ENCODE results near the gene EXOC4.

Gene EXOC4

DNA sequence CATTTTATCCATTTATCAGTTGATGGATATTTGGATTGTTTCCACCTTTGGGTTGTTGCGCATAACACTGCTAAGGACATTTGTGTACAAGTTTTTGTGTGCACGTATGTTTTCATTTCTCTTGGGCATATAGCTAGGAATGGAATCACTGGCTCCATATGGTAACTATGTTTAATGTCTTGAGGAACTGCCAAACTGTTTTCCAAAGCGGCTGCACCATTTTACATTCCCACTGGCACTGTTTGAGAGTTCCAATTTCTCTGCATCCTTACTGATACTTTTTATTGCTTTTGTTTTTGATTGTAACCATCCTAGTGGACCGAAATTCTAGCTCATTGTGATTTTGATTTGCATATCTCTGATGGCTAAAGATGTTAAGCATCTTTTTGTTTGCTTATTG lies 118.7 kb downstream of the EXOC4 start:
- no peak for DNase-seq

DNA sequence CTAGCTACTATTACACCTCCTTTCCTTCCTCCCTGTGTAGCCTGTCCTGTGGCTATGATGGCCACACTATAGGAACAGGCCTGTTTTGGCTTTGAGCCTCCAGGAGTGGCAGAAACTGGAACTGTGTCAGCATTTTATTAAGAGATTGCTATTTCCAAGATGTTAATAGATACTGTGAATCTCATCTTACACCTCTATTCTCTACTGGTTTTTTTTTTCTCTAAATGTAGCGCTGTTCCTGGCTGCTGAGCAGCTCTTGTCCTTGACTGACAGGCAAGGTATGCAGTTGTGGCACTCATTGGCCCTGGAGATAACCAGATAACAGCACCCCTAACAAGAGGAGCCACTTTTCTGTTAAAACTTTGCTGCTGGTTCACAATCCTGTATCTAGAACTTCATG lies 119.5 kb downstream of the EXOC4 start:
- no peak for DNase-seq

GRCh38 chr7:133376514-133376913 lies 123.6 kb downstream of the EXOC4 start:
- DNase-seq: no peak

GRCh38 chr7:133381965-133382364 lies 129.1 kb downstream of the EXOC4 start:
- no peak for DNase-seq

DNA sequence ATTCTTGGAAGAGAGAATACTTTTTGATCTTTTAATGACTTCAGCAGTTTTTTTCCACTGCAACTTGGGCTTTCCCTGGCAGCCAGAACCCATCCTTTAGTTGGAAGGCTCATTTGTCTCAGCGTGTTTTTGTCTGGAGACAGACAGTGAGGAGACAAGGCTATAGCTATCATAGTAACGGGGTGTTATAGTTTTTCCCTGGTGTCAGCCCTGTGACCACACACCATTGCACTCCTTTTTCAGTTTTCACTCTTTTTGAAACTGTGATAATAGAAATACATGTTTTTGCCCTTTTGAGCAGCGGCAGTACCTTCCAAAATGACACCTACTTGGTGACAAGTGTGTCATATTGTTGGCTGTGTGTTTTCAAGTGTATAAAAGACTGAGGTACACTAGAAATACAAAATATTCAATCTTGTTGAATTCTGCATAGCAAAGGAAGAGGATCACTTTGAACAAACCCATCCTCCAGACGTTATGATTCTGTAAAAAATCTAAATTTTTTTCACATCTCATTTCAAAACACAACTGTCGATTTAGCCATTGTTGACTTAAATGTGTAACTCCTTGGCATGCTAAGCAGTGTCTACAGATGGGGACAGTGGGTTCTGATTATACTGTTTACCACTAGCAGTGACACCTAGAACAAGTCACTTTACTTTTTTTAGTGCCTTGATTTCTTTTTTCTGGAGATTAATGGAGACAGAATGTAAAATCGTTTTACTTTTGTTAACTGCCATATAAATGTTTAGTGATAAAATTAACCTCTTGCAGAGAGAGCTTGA lies 130.1 kb downstream of the EXOC4 start:
- DNase-seq: no peak

DNA sequence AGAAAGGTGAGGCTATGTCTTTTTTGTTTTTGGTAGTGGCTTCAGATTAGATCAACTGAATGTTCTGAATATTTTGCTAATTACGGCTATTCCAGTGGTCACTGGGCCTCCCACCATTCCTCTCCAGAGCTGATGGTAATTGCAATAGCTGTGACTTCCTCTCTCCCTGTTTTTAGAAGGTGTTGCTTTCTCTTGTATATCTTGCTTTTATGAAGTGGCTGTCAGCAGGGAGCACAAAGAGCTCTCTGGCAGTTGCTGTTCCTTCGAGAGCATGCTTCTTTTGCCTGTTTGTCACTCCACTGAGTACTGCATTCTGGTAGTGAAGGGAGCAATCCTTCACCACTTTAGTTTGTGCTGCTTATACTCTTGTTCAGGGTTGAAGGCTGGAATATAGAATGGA lies 133.3 kb downstream of the EXOC4 start:
- no peak for DNase-seq

GRCh38 chr7:133389727-133390126 lies 136.8 kb downstream of the EXOC4 start:
- no peak for DNase-seq

DNA sequence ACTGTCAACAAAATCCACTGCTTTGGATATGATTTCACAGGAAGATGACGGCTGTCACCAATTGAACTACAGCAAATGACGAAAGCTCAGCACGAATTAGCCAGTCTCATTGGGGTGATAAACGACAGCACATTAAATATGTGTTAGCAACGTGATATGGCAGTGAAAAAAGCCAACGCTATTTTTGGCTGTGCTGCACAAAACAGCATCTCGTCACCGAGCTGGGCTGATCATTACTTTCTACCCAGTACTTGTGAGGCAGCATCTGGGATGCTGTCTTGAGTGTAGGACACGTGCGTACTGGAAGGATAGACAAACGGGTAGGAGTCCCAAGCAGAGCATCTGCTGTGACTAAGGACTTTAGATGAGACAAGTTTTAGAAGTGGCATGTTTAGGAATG lies 138.3 kb downstream of the EXOC4 start:
- no peak for DNase-seq

- no peak for DNase-seq
Observed at GRCh38 chr7:133394369-133394768, 141.5 kb downstream of the EXOC4 start.

DNA sequence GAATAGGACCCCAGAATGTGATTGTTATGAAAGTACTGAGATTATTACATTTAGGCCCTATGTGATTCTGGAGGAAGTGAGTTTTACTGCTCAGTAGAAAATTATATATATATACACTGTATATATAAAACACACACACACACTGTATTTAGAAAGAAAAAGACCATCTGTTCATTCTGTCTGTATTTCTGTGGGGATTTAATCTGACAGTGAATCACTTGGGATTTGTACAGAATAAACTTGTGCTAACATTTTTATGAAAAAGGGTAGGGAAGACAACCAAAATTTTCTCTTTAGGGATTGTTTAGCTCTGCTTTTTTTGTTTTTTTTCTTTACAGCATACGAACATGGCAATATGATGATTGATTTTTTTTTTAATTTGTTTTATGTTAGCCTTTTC lies 142.7 kb downstream of the EXOC4 start:
- DNase-seq: no peak

DNA sequence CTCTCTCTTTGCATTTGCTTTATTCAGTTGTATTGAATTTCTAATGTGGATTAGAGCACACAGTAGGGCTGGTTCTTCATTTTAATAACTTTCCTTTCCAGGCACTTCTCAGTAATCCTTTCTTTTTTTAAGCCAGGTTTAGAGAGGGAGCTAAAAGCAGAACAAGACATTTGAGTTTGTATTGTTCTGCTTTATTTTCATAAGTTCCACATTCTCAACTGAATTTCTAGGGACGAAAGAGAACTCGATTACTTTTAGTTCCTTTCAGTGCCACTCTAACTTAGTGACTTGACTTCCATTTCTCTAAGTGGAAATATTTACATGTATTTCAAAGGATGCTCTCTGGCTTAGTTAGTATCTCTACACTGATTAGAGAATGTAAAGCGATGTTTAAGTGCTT lies 145.6 kb downstream of the EXOC4 start:
- DNase-seq: no peak

DNA sequence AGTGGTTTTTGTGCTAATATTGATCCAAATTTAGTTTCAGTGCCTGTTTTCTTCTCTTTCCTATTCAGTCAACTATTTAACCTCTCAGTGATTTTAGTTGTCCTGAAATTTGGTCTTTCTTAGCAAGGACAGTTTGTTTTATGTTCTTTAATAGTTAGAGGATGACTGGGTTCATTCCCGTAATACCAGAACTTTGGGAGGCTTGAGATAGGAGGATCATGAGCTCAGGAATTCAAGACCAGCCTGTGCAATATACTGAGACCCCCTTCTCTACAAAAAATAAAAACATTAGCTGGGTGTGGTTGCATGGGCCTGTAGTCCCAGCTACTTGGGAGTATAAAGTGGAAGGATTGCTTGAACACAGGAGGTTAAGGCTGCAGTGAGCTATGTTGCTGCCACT lies 148.3 kb downstream of the EXOC4 start:
- no peak for DNase-seq

GRCh38 chr7:133408212-133408611 lies 155.3 kb downstream of the EXOC4 start:
- DNase-seq: no peak

GRCh38 chr7:133409421-133409820 lies 156.5 kb downstream of the EXOC4 start:
- no peak for DNase-seq

GRCh38 chr7:133409966-133410365 lies 157.1 kb downstream of the EXOC4 start:
- DNase-seq: no peak

DNA sequence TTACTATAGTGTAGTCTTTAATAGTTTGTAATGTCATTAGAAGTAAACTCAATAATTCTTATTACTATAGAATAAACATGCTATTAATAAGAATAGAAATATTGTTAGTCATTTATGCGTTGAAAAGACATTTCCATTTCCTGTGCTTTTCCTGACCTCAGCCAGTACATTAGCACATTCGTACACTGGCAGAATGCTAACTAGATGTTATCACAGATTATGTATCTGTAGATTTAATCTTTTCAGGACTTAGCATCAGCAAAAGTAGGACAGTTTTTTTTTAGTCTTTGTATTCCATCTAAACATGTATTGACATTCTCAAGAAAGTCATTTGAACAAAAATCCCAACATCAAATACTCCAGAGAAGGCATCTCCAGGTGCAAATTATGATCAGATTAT lies 158.5 kb downstream of the EXOC4 start:
- no peak for DNase-seq

- DNase-seq: no peak
Observed at GRCh38 chr7:133412942-133413341, 160.1 kb downstream of the EXOC4 start.

GRCh38 chr7:133419041-133419440 lies 166.2 kb downstream of the EXOC4 start:
- DNase-seq: no peak

- DNase-seq: no peak
Observed at GRCh38 chr7:133423618-133424017, 170.7 kb downstream of the EXOC4 start.

DNA sequence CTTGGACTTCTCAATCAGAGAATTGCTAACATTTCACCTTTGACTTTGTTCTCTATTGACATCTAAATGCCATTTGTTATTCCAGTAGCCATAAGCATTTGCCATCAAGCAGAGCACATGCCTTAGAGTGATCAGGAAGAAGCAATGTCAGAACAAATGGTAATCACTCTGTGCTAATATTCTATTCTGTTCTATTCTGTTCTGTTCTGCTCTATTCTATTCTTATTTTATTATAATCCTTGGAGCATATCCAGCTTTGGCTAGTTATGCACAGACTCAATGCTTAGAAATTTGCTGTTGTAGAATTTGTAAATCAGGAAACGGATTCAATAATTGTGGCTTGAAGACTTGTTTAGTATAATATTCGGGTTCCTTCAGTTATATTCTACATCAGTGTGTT lies 175.4 kb downstream of the EXOC4 start:
- no peak for DNase-seq

- no peak for DNase-seq
Observed at GRCh38 chr7:133428876-133429275, 176.0 kb downstream of the EXOC4 start.

- no peak for DNase-seq
Observed at GRCh38 chr7:133429371-133429770, 176.5 kb downstream of the EXOC4 start.

- no peak for DNase-seq
Observed at GRCh38 chr7:133431134-133431724, 178.4 kb downstream of the EXOC4 start.

DNA sequence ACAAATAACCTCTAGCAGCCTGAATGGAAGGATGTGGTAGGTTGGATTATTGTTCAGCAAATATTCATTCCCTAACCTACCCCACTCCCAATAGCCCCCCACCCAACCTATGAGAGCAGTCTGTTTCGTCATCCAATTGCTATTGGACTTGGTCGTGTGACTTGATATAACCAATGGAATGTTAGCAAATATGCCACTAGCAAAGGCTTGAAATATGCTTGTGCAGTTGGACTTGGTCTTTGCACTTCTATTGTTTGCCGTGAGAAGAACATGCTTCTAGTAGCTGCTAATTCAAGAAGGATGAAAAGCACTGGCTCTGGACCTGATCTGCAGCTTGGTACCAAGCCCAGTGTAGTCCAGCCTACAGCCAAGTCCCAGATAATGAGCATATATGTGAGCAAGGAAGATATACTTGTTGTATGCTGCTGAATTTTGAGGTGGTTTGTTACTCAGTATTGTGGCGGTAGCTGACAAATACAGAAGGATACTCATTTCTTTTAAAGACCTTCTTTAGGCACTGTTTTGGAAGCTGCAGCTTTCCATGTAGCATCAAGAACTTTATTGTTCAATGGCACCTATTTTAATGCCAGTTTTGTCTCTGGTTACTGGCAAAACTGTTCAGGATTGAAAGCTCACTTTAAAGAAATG lies 180.4 kb downstream of the EXOC4 start:
- DNase-seq: no peak
